Activated CD8-positive, alpha-beta memory T cell treated with anti-CD3 and anti-CD28 coated beads for 24 hours (primary cell): ENCODE data around the gene SERPINI2.
"Not testable (repeated sequence)": the region's sequence is repeated elsewhere in the genome, so short reads cannot be mapped to it uniquely, and the experiment has no call there.

Experiments
- DNase-seq: peaks from one replicate; pipeline ENCODE4 v3.0.0-alpha.2; 2020

The SERPINI2 gene

GRCh38 chr3:167445491-167445890, 28.4 kb downstream of the SERPINI2 start:
- no peak for DNase-seq

GRCh38 chr3:167441256-167441655, 32.6 kb downstream of the SERPINI2 start:
- DNase-seq, result no peak

- no peak for DNase-seq
Measured at GRCh38 chr3:167437428-167438139, 36.3 kb downstream of the SERPINI2 start.

GRCh38 chr3:167426962-167427361, 46.9 kb downstream of the SERPINI2 start:
- DNase-seq, result not testable (repeated sequence)

GRCh38 chr3:167422396-167422795, 51.4 kb downstream of the SERPINI2 start:
- DNase-seq, result not testable (repeated sequence)

- DNase-seq, result no peak
Measured at GRCh38 chr3:167409611-167410010, 64.2 kb downstream of the SERPINI2 start.

GRCh38 chr3:167406876-167407492, 66.9 kb downstream of the SERPINI2 start:
- DNase-seq, result no peak

GRCh38 chr3:167397826-167398225, 76.0 kb downstream of the SERPINI2 start:
- DNase-seq, result no peak

- DNase-seq, result no peak
Measured at GRCh38 chr3:167396075-167396474, 77.8 kb downstream of the SERPINI2 start.

GRCh38 chr3:167394003-167394402, 79.8 kb downstream of the SERPINI2 start:
- DNase-seq, result no peak
